ENCODE results near the gene RNF40.

Gene RNF40

GRCh38 chr16:30720694-30721093 lies 41.4 kb upstream of the RNF40 start:
- Histone ChIP-seq H3K9me3 (ENCODE audit: control insufficient read depth, insufficient read depth, low read length) (no peaks in the 10 kb centered on the region), H3K9me2 (replicated peaks; ENCODE audit: control insufficient read depth, low read length) (no peaks in the 10 kb centered on the region), H3K27ac (ENCODE audit: low read depth, low read length) (no peak overlapping the region), H3K4me3 (ENCODE audit: low read length) (no peak overlapping the region), H3K27me3 (ENCODE audit: control insufficient read depth, low read length) (no peaks in the 10 kb centered on the region), H3K36me3 (ENCODE audit: control insufficient read depth, low read length) (peaks cover 94% of the 10 kb centered on the region), H3K4me1 (ENCODE audit: control insufficient read depth, low read length) (no peaks in the 10 kb centered on the region), H3F3A (ENCODE audit: control insufficient read depth, insufficient read depth) (no peaks in the 10 kb centered on the region), H3K79me2 (ENCODE audit: control insufficient read depth, low read length) (peaks cover 58% of the 10 kb centered on the region), H4K20me1 (ENCODE audit: control insufficient read depth, insufficient read depth, low read depth, low read length) (no peaks in the 10 kb centered on the region), H3K4me2 (ENCODE audit: low read length) (no peak overlapping the region)
- TF ChIP-seq CTCF (IDR thresholded peaks at IDR 0.05; ENCODE audit: low read depth, low read length, poor library complexity, severe bottlenecking), result no peak
- no peak for TF ChIP-seq EZH2phosphoT487 (IDR thresholded peaks at IDR 0.05; ENCODE audit: borderline replicate concordance, low read length)

- Histone ChIP-seq H3K4me1 (ENCODE audit: control insufficient read depth, low read length) (no peaks in the 10 kb centered on the region), H4K20me1 (ENCODE audit: control insufficient read depth, insufficient read depth, low read depth, low read length) (no peaks in the 10 kb centered on the region), H3K36me3 (ENCODE audit: control insufficient read depth, low read length) (peaks cover 94% of the 10 kb centered on the region), H3K4me3 (ENCODE audit: low read length) (no peak overlapping the region), H3F3A (ENCODE audit: control insufficient read depth, insufficient read depth) (no peaks in the 10 kb centered on the region), H3K27me3 (ENCODE audit: control insufficient read depth, low read length) (no peaks in the 10 kb centered on the region), H3K4me2 (ENCODE audit: low read length) (no peak overlapping the region), H3K79me2 (ENCODE audit: control insufficient read depth, low read length) (peaks cover 58% of the 10 kb centered on the region), H3K9me2 (replicated peaks; ENCODE audit: control insufficient read depth, low read length) (no peaks in the 10 kb centered on the region), H3K9me3 (ENCODE audit: control insufficient read depth, insufficient read depth, low read length) (no peaks in the 10 kb centered on the region), H3K27ac (ENCODE audit: low read depth, low read length) (no peak overlapping the region)
- no peak for TF ChIP-seq CTCF (IDR thresholded peaks at IDR 0.05; ENCODE audit: low read depth, low read length, poor library complexity, severe bottlenecking)
- no peak for TF ChIP-seq EZH2phosphoT487 (IDR thresholded peaks at IDR 0.05; ENCODE audit: borderline replicate concordance, low read length)
These were observed 41.0 kb upstream of the RNF40 start for GRCh38 chr16:30721167-30721566.

GRCh38 chr16:30721606-30722005 lies 40.5 kb upstream of the RNF40 start:
- peaks cover 56% of the 10 kb centered on the region for H3K79me2 ChIP-seq (ENCODE audit: control insufficient read depth, low read length)
- TF ChIP-seq CTCF (IDR thresholded peaks at IDR 0.05; ENCODE audit: low read depth, low read length, poor library complexity, severe bottlenecking) (no peak), EZH2phosphoT487 (IDR thresholded peaks at IDR 0.05; ENCODE audit: borderline replicate concordance, low read length) (no peak)
- H4K20me1 ChIP-seq (ENCODE audit: control insufficient read depth, insufficient read depth, low read depth, low read length), result no peaks in the 10 kb centered on the region
- no peak overlapping the region for H3K27ac ChIP-seq (ENCODE audit: low read depth, low read length)
- H3K9me3 ChIP-seq (ENCODE audit: control insufficient read depth, insufficient read depth, low read length), result no peaks in the 10 kb centered on the region
- H3K4me2 ChIP-seq (ENCODE audit: low read length), result no peak overlapping the region
- H3F3A ChIP-seq (ENCODE audit: control insufficient read depth, insufficient read depth), result no peaks in the 10 kb centered on the region
- H3K4me1 ChIP-seq (ENCODE audit: control insufficient read depth, low read length), result no peaks in the 10 kb centered on the region
- H3K36me3 ChIP-seq (ENCODE audit: control insufficient read depth, low read length), result peaks cover 92% of the 10 kb centered on the region
- H3K4me3 ChIP-seq (ENCODE audit: low read length), result no peak overlapping the region
- no peaks in the 10 kb centered on the region for H3K27me3 ChIP-seq (ENCODE audit: control insufficient read depth, low read length)
- H3K9me2 ChIP-seq (replicated peaks; ENCODE audit: control insufficient read depth, low read length), result no peaks in the 10 kb centered on the region

- no peaks in the 10 kb centered on the region for H3K9me2 ChIP-seq (replicated peaks; ENCODE audit: control insufficient read depth, low read length)
- H3K4me1 ChIP-seq (ENCODE audit: control insufficient read depth, low read length), result no peaks in the 10 kb centered on the region
- peaks cover 54% of the 10 kb centered on the region for H3K79me2 ChIP-seq (ENCODE audit: control insufficient read depth, low read length)
- H4K20me1 ChIP-seq (ENCODE audit: control insufficient read depth, insufficient read depth, low read depth, low read length), result no peaks in the 10 kb centered on the region
- H3F3A ChIP-seq (ENCODE audit: control insufficient read depth, insufficient read depth), result no peaks in the 10 kb centered on the region
- TF ChIP-seq CTCF (IDR thresholded peaks at IDR 0.05; ENCODE audit: low read depth, low read length, poor library complexity, severe bottlenecking) (peak; percentile 39), EZH2phosphoT487 (IDR thresholded peaks at IDR 0.05; ENCODE audit: borderline replicate concordance, low read length) (no peak)
- peaks cover 91% of the 10 kb centered on the region for H3K36me3 ChIP-seq (ENCODE audit: control insufficient read depth, low read length)
- no peak overlapping the region for H3K4me2 ChIP-seq (ENCODE audit: low read length)
- H3K27ac ChIP-seq (ENCODE audit: low read depth, low read length), result no peak overlapping the region
- H3K9me3 ChIP-seq (ENCODE audit: control insufficient read depth, insufficient read depth, low read length), result no peaks in the 10 kb centered on the region
- no peak overlapping the region for H3K4me3 ChIP-seq (ENCODE audit: low read length)
- no peaks in the 10 kb centered on the region for H3K27me3 ChIP-seq (ENCODE audit: control insufficient read depth, low read length)
These were observed 39.7 kb upstream of the RNF40 start for GRCh38 chr16:30722443-30722842.
